ENCODE results near the gene AHDC1. TPM values are rescaled to one million over a fixed set of nuclear protein-coding genes. Genes with fewer than 3 reads are reported as not detected.

The AHDC1 gene
- total RNA-seq, 4 donors from 2014 or later, result 26.4 to 39.9 (median 34.6) TPM

- peaks cover 0 to 96% (median 69%) of the 10 kb centered on the region in 4 donors for H3K4me1 ChIP-seq
These were observed 12.9 kb downstream of the AHDC1 start for GRCh38 chr1:27590917-27591508.

GRCh38 chr1:27589841-27590426 lies 14.0 kb downstream of the AHDC1 start:
- H3K27ac ChIP-seq, result peak overlapping the region; percentile 43 to 99 (median 84)
- H3K27me3 ChIP-seq, result no peaks in the 10 kb centered on the region
- WGBS, 2 donors, result 16 to 25% methylated on average over 7 to 12 of the region's 13 CpGs
- no peak overlapping the region for H3K4me3 ChIP-seq
- H3K9me3 ChIP-seq, result no peaks in the 10 kb centered on the region
- DNase-seq (ENCODE audit: low spot score in 2 of 2), result no peak
- peaks cover 0 to 4% (median 0%) of the 10 kb centered on the region in 3 donors for H3K36me3 ChIP-seq
- H3K4me1 ChIP-seq, result peaks cover 0 to 86% (median 60%) of the 10 kb centered on the region in 4 donors
- TF ChIP-seq EP300 (IDR thresholded peaks at IDR 0.05) (no peak), POLR2A (IDR thresholded peaks at IDR 0.05) (no peak), CTCF (IDR thresholded peaks at IDR 0.05) (no peak)

More at GRCh38 chr1:27590917-27591508, 12.9 kb downstream of the AHDC1 start:
- WGBS, 2 donors, result 42 to 59% methylated on average over 4 to 5 of the region's 5 CpGs
- no peak overlapping the region for H3K4me3 ChIP-seq
- H3K27ac ChIP-seq, result peak overlapping the region in 3 of 4 donors; percentile 23 to 99 (median 98)
- no peaks in the 10 kb centered on the region for H3K27me3 ChIP-seq
- no peaks in the 10 kb centered on the region for H3K9me3 ChIP-seq
- TF ChIP-seq POLR2A (IDR thresholded peaks at IDR 0.05) (no peak), CTCF (IDR thresholded peaks at IDR 0.05) (no peak), EP300 (IDR thresholded peaks at IDR 0.05) (no peak)
- peaks cover 0 to 7% (median 0%) of the 10 kb centered on the region in 3 donors for H3K36me3 ChIP-seq
- DNase-seq (ENCODE audit: low spot score in 2 of 2), result no peak

GRCh38 chr1:27589441-27589840 lies 14.5 kb downstream of the AHDC1 start:
- H3K9me3 ChIP-seq, result no peaks in the 10 kb centered on the region
- no peaks in the 10 kb centered on the region for H3K27me3 ChIP-seq
- H3K36me3 ChIP-seq, result peaks cover 0 to 4% (median 0%) of the 10 kb centered on the region in 3 donors
- H3K4me1 ChIP-seq, result peaks cover 0 to 86% (median 55%) of the 10 kb centered on the region in 4 donors
- no peak overlapping the region for H3K4me3 ChIP-seq
- peak overlapping the region; percentile 43 to 99 (median 84) for H3K27ac ChIP-seq
- TF ChIP-seq EP300 (IDR thresholded peaks at IDR 0.05) (no peak), POLR2A (IDR thresholded peaks at IDR 0.05) (no peak), CTCF (IDR thresholded peaks at IDR 0.05) (no peak)
- 40 to 48% methylated on average over 6 of the region's 6 CpGs for WGBS, 2 donors
- DNase-seq (ENCODE audit: low spot score in 2 of 2), result no peak

- Histone ChIP-seq H3K4me1 (peaks cover 0 to 84% (median 46%) of the 10 kb centered on the region in 4 donors), H3K9me3 (no peaks in the 10 kb centered on the region)
- no peak for DNase-seq (ENCODE audit: low spot score in 2 of 2)
These were observed 15.4 kb downstream of the AHDC1 start for GRCh38 chr1:27588256-27589232.

More at GRCh38 chr1:27588256-27589232, 15.4 kb downstream of the AHDC1 start:
- Histone ChIP-seq H3K36me3 (peaks cover 0 to 4% (median 0%) of the 10 kb centered on the region in 3 donors), H3K27me3 (no peaks in the 10 kb centered on the region), H3K27ac (peak overlapping the region; percentile 10 to 99 (median 65)), H3K4me3 (no peak overlapping the region)
- WGBS, 2 donors, result 44 to 53% methylated on average over 12 of the region's 12 CpGs
- TF ChIP-seq POLR2A (IDR thresholded peaks at IDR 0.05), result no peak
- no peak for TF ChIP-seq CTCF (IDR thresholded peaks at IDR 0.05)
- TF ChIP-seq EP300 (IDR thresholded peaks at IDR 0.05), result no peak
